ENCODE data around the gene MARK3. TPM values are rescaled to one million over a fixed set of nuclear protein-coding genes. Genes with fewer than 3 reads are reported as not detected.
A peak's percentile ranks its signal among the peaks of the same experiment; 100 is the strongest.

Gene MARK3
- polyA plus RNA-seq, 3 donors = 29.3 to 163 (median 44.7) TPM

DNA sequence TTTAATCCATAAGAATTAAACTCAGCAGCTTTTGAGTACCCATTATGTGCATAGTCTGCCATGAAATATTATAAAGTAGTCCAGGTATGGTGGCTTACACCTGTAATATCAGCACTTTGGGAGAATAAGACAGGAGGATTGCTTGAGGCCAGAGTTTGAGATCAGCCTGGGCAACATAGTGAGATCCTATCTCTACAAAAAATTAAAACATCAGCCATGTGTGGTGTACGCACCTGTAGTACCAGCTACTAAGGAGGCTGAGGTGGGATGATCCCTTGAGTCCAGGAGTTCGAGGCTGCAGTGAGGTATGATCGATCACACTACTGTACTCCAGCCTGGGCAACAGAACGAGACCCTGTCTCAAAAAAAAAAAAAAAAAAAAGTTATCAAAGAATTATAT is 15.3 kb downstream of the MARK3 start:
- Histone ChIP-seq H3K27me3 (ENCODE audit: control insufficient read depth in 2 of 2, insufficient read depth in 2 of 2, low read length in 2 of 2) (no peaks in the 10 kb centered on the region), H3K4me1 (ENCODE audit: control insufficient read depth in 1 of 2, insufficient read depth in 2 of 2, low read length in 2 of 2) (peaks cover 30 to 81% of the 10 kb centered on the region in 2 donors), H3K27ac (ENCODE audit: low read depth in 1 of 2, low read length in 2 of 2) (peak overlapping the region in 1 of 2 donors; percentile 45), H3K79me2 (ENCODE audit: insufficient read depth, low read length) (peaks cover 100% of the 10 kb centered on the region), H3K36me3 (replicated peaks in 1 of 2; ENCODE audit: control insufficient read depth in 1 of 2, insufficient read depth in 2 of 2, low read length in 2 of 2) (peaks cover 0 to 8% of the 10 kb centered on the region in 2 donors), H3K4me3 (replicated peaks in 1 of 3; ENCODE audit: low read depth in 2 of 3, low read length in 3 of 3) (no peak overlapping the region), H3K4me2 (replicated peaks; ENCODE audit: extremely low read depth, low read length, poor library complexity, severe bottlenecking) (no peak overlapping the region), H3K9ac (ENCODE audit: insufficient read depth, low read length, poor library complexity, severe bottlenecking) (no peak overlapping the region), H3K9me3 (replicated peaks in 1 of 2; ENCODE audit: control insufficient read depth in 1 of 2, insufficient read depth in 1 of 2, low read length in 2 of 2) (no peaks in the 10 kb centered on the region), H4K20me1 (ENCODE audit: insufficient read depth, low read length) (peaks cover 100% of the 10 kb centered on the region), H2AFZ (ENCODE audit: insufficient read depth, low read depth, low read length, poor library complexity, severe bottlenecking) (no peak overlapping the region)
- TF ChIP-seq, protein P1, sequence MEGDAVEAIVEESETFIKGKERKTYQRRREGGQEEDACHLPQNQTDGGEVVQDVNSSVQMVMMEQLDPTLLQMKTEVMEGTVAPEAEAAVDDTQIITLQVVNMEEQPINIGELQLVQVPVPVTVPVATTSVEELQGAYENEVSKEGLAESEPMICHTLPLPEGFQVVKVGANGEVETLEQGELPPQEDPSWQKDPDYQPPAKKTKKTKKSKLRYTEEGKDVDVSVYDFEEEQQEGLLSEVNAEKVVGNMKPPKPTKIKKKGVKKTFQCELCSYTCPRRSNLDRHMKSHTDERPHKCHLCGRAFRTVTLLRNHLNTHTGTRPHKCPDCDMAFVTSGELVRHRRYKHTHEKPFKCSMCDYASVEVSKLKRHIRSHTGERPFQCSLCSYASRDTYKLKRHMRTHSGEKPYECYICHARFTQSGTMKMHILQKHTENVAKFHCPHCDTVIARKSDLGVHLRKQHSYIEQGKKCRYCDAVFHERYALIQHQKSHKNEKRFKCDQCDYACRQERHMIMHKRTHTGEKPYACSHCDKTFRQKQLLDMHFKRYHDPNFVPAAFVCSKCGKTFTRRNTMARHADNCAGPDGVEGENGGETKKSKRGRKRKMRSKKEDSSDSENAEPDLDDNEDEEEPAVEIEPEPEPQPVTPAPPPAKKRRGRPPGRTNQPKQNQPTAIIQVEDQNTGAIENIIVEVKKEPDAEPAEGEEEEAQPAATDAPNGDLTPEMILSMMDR (IDR thresholded peaks at IDR 0.05) = no peak
- no peak for DNase-seq
- Mint-ChIP-seq H3K27ac (no peak overlapping the region), H3K9me3 (peaks cover 0 to 2% (median 0%) of the 10 kb centered on the region in 7 donors), H3K4me1 (peaks cover 68% of the 10 kb centered on the region), H3K36me3 (peaks cover 2 to 7% of the 10 kb centered on the region in 2 donors), H3K27me3 (ENCODE audit: low read depth in 3 of 3) (no peaks in the 10 kb centered on the region), H3K4me3 (no peak overlapping the region)
- WGBS (ENCODE audit: insufficient coverage) = no CpG with 5 or more reads among the region's 4 CpGs
- intact Hi-C loops (cut with micrococcal nuclease) = no loop called here

DNA sequence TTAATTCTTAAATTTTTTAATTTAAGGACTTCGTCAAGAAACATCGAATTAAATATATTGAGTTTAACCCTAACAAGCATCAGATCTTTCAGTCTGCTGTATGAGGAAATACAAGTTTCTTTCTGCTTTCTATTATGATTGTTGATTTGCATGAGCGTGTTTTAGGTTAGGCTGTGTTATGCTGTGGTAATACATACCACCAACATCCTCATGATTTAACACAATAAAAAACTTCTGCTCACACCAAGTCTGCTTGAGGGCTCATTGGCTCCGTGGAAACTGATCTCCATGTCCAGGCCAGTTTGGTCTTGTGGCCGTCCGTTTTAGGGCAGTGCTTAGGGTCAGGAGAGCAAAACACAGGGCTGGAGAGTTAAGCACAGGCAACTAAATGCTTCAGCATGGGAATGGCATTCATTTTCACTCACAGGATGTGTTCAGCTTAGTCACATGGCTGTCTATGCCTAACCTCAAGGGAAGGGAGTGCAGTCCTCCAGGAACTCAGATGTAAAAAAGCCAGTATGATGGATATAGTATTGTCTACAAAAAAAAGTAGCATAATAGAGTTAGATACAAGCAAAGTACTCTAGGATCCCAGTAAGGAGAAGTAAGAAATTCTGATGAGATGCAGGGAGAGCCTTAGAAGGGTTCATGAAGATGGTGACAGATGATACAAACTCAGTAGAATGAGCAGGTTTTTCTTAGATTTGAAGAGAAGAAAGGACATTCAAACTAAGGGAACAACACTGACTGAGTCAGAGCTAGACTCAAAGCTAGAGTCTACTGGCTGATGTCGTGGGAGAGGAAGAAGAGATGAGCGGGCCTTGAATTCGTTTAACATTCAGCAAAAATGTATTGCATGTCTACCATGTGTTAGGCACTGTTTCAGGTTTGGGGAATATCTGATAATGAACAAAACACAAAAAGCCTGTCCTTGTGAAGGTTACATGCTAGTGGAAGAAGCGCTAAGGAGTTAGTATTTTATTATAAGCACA is 16.3 kb downstream of the MARK3 start:
- H3K27me3 ChIP-seq (ENCODE audit: control insufficient read depth in 2 of 2, insufficient read depth in 2 of 2, low read length in 2 of 2) = no peaks in the 10 kb centered on the region
- TF ChIP-seq, protein P1 (IDR thresholded peaks at IDR 0.05) = no peak
- DNase-seq = no peak
- H4K20me1 ChIP-seq (ENCODE audit: insufficient read depth, low read length) = peaks cover 100% of the 10 kb centered on the region
- H3K4me3 Mint-ChIP-seq = no peak overlapping the region
- H3K4me1 ChIP-seq (ENCODE audit: control insufficient read depth in 1 of 2, insufficient read depth in 2 of 2, low read length in 2 of 2) = peaks cover 27 to 71% of the 10 kb centered on the region in 2 donors
- peaks cover 98% of the 10 kb centered on the region for H3K79me2 ChIP-seq (ENCODE audit: insufficient read depth, low read length)
- peak overlapping the region; percentile 8 to 88 (median 64) for H3K27ac Mint-ChIP-seq
- intact Hi-C loops (cut with micrococcal nuclease) = no loop called here
- no peak overlapping the region for H3K4me2 ChIP-seq (replicated peaks; ENCODE audit: extremely low read depth, low read length, poor library complexity, severe bottlenecking)
- H3K9ac ChIP-seq (ENCODE audit: insufficient read depth, low read length, poor library complexity, severe bottlenecking) = no peak overlapping the region
- no peaks in the 10 kb centered on the region for H3K27me3 Mint-ChIP-seq (ENCODE audit: low read depth in 3 of 3)
- H2AFZ ChIP-seq (ENCODE audit: insufficient read depth, low read depth, low read length, poor library complexity, severe bottlenecking) = no peak overlapping the region
- H3K9me3 ChIP-seq (replicated peaks in 1 of 2; ENCODE audit: control insufficient read depth in 1 of 2, insufficient read depth in 1 of 2, low read length in 2 of 2) = no peaks in the 10 kb centered on the region
- H3K27ac ChIP-seq (ENCODE audit: low read depth in 1 of 2, low read length in 2 of 2) = peak overlapping the region in 1 of 2 donors; percentile 63
- 59% methylated on average over 5 of the region's 10 CpGs for WGBS (ENCODE audit: insufficient coverage)
- H3K4me3 ChIP-seq (replicated peaks in 1 of 3; ENCODE audit: low read depth in 2 of 3, low read length in 3 of 3) = no peak overlapping the region
- peaks cover 0 to 2% (median 0%) of the 10 kb centered on the region in 7 donors for H3K9me3 Mint-ChIP-seq
- peaks cover 2 to 17% of the 10 kb centered on the region in 2 donors for H3K36me3 Mint-ChIP-seq
- peaks cover 6 to 17% of the 10 kb centered on the region in 2 donors for H3K36me3 ChIP-seq (replicated peaks in 1 of 2; ENCODE audit: control insufficient read depth in 1 of 2, insufficient read depth in 2 of 2, low read length in 2 of 2)
- peaks cover 59% of the 10 kb centered on the region for H3K4me1 Mint-ChIP-seq

Measured in CD14-positive monocyte (primary cell).